Pancreas (tissue), 10 donors: ENCODE results near the gene GSK3A. TPM values are rescaled to one million over a fixed set of nuclear protein-coding genes. Genes with fewer than 3 reads are reported as not detected.

Source experiments
- ATAC-seq, 4 donors: fragments of 200-7000 bp; cut with Tn5 transposase; one replicate each; pipeline versions ENCODE4 v1.8.0 to v1.9.1; 2020; ENCODE audit warnings: mild to moderate bottlenecking in 4 of 4, moderate library complexity in 4 of 4
- DNase-seq, 6 donors: peaks; one replicate each; pipeline ENCODE4 v3.0.0-alpha.2; 2020
- FAIRE-seq: peaks from 2 replicates; lab custom pipeline; 2012; peaks lifted over from hg19 to GRCh38; lab: Jason Lieb, UNC
- H3K27ac ChIP-seq, 4 donors: fragments of 200-600 bp; sonication (generic); 1 replicate in 3 of 4; 2 replicates in 1 of 4; pipeline versions ENCODE4 v1.5.0 to v1.8.0; 2020
- H3K27me3 ChIP-seq, 4 donors: fragments of 200-600 bp; one replicate each; pipeline ENCODE4 v1.8.0; 2021
- H3K36me3 ChIP-seq, 3 donors: fragments of 200-600 bp; sonication (generic) in 1 of 3; one replicate each; pipeline versions ENCODE4 v1.5.0 to v1.8.0; 2020 to 2021
- H3K4me1 ChIP-seq, 3 donors: fragments of 200-600 bp; one replicate each; pipeline ENCODE4 v1.8.0; 2021
- H3K4me3 ChIP-seq, 4 donors: fragments of 200-600 bp; sonication (generic) in 2 of 4; one replicate each; pipeline versions ENCODE4 v1.5.0 to v1.8.0; 2020 to 2021
- H3K9me3 ChIP-seq, 4 donors: fragments of 200-600 bp; one replicate each; pipeline ENCODE4 v1.8.0; 2021
- WGBS, 2 donors: extraction: QIAGEN DNeasy Blood & Tissue Kit; methylation state at CpG; one replicate each; pipeline ENCODE4 v1.1.7; 2013; 5-methylcytosine and 5-hydroxymethylcytosine counted together
- intact Hi-C, 3 donors: fragments of 100-400 bp; cut with DNase I; formaldehyde crosslinking; loops; one replicate each; pipeline versions ENCODE4 v1.11.1 to v1.14.2; 2022
- polyA plus RNA-seq, 2 donors: library from polyadenylated mRNA; stranded (reverse); fragments of 200-250 nt; gene quantifications; one replicate each; pipeline ENCODE4 v1.2.3, GENCODE V29; 2013
- total RNA-seq, 6 donors: library from RNA; stranded (reverse); fragmentation: NEBNext Ultra II Directional in 4 of 6; extraction: Animal tissue kit (Norgen Biotek cat#: 25700) in 4 of 6; gene quantifications; one replicate each; pipeline versions ENCODE4 v1.2.1 to v1.2.4, GENCODE V29; 2021 to 2023
- TF ChIP-seq, protein P1 (sequence below), 4 donors: fragments of 200-600 bp; sonication (generic) in 3 of 4; IDR thresholded peaks; one replicate each; pipeline versions ENCODE4 v1.5.0 to v1.8.0; 2021; ENCODE audit warnings: antibody characterized with exemption in 4 of 4
- donor health status: healthy with polysubstance abuse.
- donor health status: DM: no; HTN: no; CAD: no; lungs with moderate emphysema.
- donor health status: DM: no; HTN: no; CAD: no.
- donor health status: control.
- donor health status: control.
- donor health status: Bipolar disorder and iron deficiency.
- donor health status: DM: yes; HTN: yes; CAD: no.
- donor health status: DM: no; HTN: no; CAD: no.
- donor health status: DM: no; HTN: no; CAD: no.
- donor health status: DM: yes; HTN: yes; CAD: no.

Gene GSK3A
- total and polyA plus RNA-seq, 8 donors: 9.9 to 27.6 (median 15.9) TPM

DNA sequence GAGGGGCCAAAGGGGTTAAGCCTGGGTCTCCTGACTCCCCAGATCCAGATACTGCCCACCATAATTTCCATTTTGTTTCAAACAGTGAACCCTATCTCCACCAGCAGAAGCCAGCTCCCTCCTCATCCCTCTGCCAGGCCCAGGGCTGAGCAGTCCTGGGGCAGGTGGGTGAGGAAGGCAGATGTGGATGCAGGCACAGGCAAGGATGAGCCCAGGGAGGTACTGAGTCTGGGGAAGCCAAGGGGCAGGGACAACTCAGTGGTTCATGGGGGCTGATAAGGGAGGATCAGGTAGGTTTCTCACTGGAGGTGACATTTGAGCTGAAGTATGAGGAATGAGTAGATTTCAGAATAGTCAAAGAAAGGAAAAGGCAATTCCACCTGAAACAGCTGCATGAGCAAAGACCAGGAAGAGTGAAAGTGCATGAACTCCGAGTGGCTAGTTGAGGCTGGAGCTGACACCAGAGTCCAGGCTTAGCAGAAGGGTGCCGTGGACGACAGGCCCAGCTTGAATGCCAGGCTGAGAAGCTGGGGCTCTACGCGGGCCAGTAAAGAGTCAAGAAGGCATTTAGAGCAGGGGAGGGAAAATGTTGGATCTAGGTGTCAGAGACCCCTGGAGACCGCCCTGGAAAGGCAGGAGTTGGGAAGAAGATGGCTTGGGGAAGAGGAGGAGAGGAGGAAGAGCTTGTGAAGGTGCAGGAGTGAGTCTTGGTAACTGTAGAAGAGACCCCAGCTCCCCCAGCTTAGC is 36.9 kb upstream of the GSK3A start:
- H3K9me3 ChIP-seq: no peaks in the 10 kb centered on the region
- ATAC-seq: no peak
- H3K27ac ChIP-seq: peak overlapping the region; percentile 70 to 90 (median 78)
- H3K4me1 ChIP-seq: peaks cover 16 to 56% (median 28%) of the 10 kb centered on the region in 3 donors
- peak in 1 of 6 donors; percentile 17 for DNase-seq
- H3K27me3 ChIP-seq: no peaks in the 10 kb centered on the region
- peaks cover 0 to 7% (median 6%) of the 10 kb centered on the region in 3 donors for H3K36me3 ChIP-seq
- TF ChIP-seq, protein P1, sequence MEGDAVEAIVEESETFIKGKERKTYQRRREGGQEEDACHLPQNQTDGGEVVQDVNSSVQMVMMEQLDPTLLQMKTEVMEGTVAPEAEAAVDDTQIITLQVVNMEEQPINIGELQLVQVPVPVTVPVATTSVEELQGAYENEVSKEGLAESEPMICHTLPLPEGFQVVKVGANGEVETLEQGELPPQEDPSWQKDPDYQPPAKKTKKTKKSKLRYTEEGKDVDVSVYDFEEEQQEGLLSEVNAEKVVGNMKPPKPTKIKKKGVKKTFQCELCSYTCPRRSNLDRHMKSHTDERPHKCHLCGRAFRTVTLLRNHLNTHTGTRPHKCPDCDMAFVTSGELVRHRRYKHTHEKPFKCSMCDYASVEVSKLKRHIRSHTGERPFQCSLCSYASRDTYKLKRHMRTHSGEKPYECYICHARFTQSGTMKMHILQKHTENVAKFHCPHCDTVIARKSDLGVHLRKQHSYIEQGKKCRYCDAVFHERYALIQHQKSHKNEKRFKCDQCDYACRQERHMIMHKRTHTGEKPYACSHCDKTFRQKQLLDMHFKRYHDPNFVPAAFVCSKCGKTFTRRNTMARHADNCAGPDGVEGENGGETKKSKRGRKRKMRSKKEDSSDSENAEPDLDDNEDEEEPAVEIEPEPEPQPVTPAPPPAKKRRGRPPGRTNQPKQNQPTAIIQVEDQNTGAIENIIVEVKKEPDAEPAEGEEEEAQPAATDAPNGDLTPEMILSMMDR (IDR thresholded peaks at IDR 0.05): no peak
- no peak for FAIRE-seq
- WGBS, 2 donors: 13 to 19% methylated on average over 6 of the region's 6 CpGs
- H3K4me3 ChIP-seq: peak overlapping the region; percentile 60 to 92 (median 61)
- intact Hi-C loops: no loop called here

DNA sequence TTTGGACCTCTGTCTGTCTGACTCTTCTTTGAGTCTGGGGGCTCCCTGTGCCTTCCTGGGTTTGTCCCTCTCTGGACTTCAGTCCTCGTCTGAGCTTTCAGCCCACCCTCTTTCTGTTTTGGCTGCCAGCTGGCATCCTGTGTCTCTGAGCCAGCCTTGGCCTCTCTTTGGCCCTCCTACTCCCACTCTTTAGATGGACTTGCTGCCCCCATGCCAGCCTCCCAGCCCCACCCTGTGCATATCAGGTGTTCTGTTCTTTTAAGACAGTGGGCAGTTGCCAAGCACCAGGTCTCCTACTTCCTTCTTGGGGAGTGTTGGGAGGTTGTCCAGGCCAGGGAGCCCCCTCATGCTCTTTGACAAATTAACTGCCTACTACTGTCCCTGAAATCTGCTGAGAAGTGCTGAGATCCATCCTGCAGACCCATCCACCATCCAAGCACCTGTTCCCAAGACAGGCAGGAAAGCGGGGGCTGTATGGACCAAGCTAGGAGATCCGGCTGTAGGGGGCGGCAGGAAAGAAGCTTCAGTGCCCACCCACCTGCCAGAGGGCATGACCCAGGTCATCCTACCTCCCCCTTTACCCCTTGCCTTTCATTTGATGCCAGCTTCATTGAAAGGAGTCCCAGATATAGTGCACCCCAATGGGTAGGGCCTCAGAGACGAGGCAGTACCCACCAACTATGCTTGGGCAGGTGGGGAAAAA is 36.2 kb upstream of the GSK3A start:
- intact Hi-C loops: no loop called here
- Histone ChIP-seq H3K27me3 (no peaks in the 10 kb centered on the region), H3K36me3 (peaks cover 0 to 14% (median 8%) of the 10 kb centered on the region in 3 donors), H3K4me1 (peaks cover 16 to 56% (median 28%) of the 10 kb centered on the region in 3 donors), H3K9me3 (no peaks in the 10 kb centered on the region), H3K4me3 (no peak overlapping the region), H3K27ac (peak overlapping the region in 3 of 4 donors; percentile 33 to 90 (median 55))
- ATAC-seq (no peak), FAIRE-seq (no peak), DNase-seq (peak in 3 of 6 donors; percentile 26 to 42 (median 27))
- WGBS, 2 donors: 77 to 81% methylated on average over 5 of the region's 5 CpGs
- TF ChIP-seq, protein P1 (IDR thresholded peaks at IDR 0.05): no peak

DNA sequence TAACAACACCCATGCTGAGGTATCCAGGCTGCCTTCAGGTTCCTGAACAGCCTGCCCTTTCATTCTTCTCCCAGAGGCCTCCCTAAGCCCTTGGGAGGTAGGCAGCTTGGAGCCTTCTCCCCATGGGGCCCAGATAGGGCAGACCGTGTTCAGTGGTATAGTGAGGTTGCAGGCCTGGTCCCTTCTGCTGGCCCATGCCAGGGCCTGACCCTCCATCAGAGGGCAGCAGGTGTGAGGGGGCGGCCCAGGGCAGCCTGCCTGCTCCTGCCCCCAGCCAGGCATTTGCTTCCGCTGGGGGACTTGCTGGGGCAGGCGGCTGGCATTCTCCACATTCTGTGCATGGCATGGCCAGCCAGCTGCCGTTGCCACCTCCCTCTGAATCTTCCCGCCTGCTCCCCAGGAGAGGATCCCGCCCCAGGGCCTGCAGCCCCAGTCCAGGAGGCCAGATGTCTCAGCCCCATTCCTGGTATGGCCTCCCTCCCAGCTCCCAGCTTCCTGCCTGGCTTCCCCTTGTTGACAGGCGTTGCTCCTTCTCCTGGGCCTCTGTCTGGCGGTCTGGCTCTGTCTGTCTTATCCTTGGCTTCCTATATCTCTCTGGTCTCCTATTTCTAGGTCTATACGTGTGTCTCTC is 35.5 kb upstream of the GSK3A start:
- peaks cover 16 to 54% (median 28%) of the 10 kb centered on the region in 3 donors for H3K4me1 ChIP-seq
- TF ChIP-seq, protein P1 (IDR thresholded peaks at IDR 0.05): no peak
- ATAC-seq (no peak), FAIRE-seq (no peak), DNase-seq (peak in 4 of 6 donors; percentile 17 to 74 (median 52))
- peaks cover 0 to 21% (median 15%) of the 10 kb centered on the region in 3 donors for H3K36me3 ChIP-seq
- no peak overlapping the region for H3K4me3 ChIP-seq
- no peaks in the 10 kb centered on the region for H3K27me3 ChIP-seq
- intact Hi-C loops: no loop called here
- WGBS, 2 donors: 52 to 54% methylated on average over 10 of the region's 10 CpGs
- peak overlapping the region in 3 of 4 donors; percentile 33 to 90 (median 55) for H3K27ac ChIP-seq
- no peaks in the 10 kb centered on the region for H3K9me3 ChIP-seq

GRCh38 chr19:42276821-42277220 is 34.4 kb upstream of the GSK3A start:
- Histone ChIP-seq H3K4me1 (peaks cover 16 to 43% (median 26%) of the 10 kb centered on the region in 3 donors), H3K9me3 (no peaks in the 10 kb centered on the region), H3K4me3 (no peak overlapping the region), H3K27ac (no peak overlapping the region), H3K36me3 (peaks cover 0 to 29% (median 15%) of the 10 kb centered on the region in 3 donors), H3K27me3 (no peaks in the 10 kb centered on the region)
- WGBS, 2 donors: 86 to 87% methylated on average over 4 of the region's 4 CpGs
- FAIRE-seq (no peak), DNase-seq (no peak), ATAC-seq (no peak)
- intact Hi-C loops: no loop called here
- TF ChIP-seq, protein P1 (IDR thresholded peaks at IDR 0.05): no peak
